H1 (cell line): ENCODE measurements around the gene GALNT2.

Experiments
- PHF8 ChIP-seq: fragments of 200-600 bp; sonication (generic); conservative IDR thresholded peaks from 2 replicates; pipeline ENCODE4 v1.7.1; 2012; ENCODE audit warnings: low read depth, mild to moderate bottlenecking, inconsistent platforms, low read length, moderate library complexity
- SRF ChIP-seq: IDR thresholded peaks from 2 replicates; pipeline ENCODE4 v1.6.1; 2011; ENCODE audit warnings: mild to moderate bottlenecking, low read depth, low read length, moderate library complexity
- YY1 ChIP-seq: IDR thresholded peaks from 2 replicates; pipeline ENCODE4 v1.6.1; 2011; ENCODE audit warnings: low read depth, mild to moderate bottlenecking, low read length

- TF ChIP-seq PHF8 (no peak), YY1 (no peak), SRF (no peak)
Measured at GRCh38 chr1:230113593-230114236, 46.7 kb downstream of the GALNT2 start.
